Esophagus squamous epithelium (tissue), 4 donors: ENCODE results near the gene ANKRD36B.
"Not testable (repeated sequence)": the region's sequence is repeated elsewhere in the genome, so short reads cannot be mapped to it uniquely, and the experiment has no call there.

Source experiments
- CTCF ChIP-seq, 6 experiments: fragments of 450-650 bp in 4 of 6; fragments of 200-600 bp in 2 of 6; sonication (generic) in 2 of 6; IDR thresholded peaks; one replicate each; pipeline ENCODE4 v1.5.1; 2016 to 2019; ENCODE audit warnings: antibody characterized with exemption in 6 of 6, mild to moderate bottlenecking in 4 of 6, moderate library complexity in 4 of 6
- POLR2A ChIP-seq, 4 donors: fragments of 450-650 bp; IDR thresholded peaks; one replicate each; pipeline ENCODE4 v1.6.1; 2017; ENCODE audit warnings: antibody characterized with exemption in 4 of 4, mild to moderate bottlenecking in 4 of 4, moderate library complexity in 3 of 4

GRCh38 chr2:97544911-97545310 is 44.8 kb downstream of the ANKRD36B start:
- not testable (repeated sequence) for TF ChIP-seq CTCF, POLR2A (IDR thresholded peaks at IDR 0.05)
